K562 (cell line): ENCODE results near the gene SCRG1. TPM values are rescaled to one million over a fixed set of nuclear protein-coding genes. Genes with fewer than 3 reads are reported as not detected.

Experiments used
- ARID2 ChIP-seq: fragments of 450-650 bp; IDR thresholded peaks from 2 replicates; pipeline ENCODE4 v1.6.1; 2017; ENCODE audit warnings: antibody characterized with exemption, mild to moderate bottlenecking
- GABPB2 ChIP-seq: fragments of 250-450 bp; sonication (Bioruptor Pico); conservative IDR thresholded peaks from 2 replicates; pipeline ENCODE4 v1.5.1; 2021; ENCODE audit warnings: mild to moderate bottlenecking
- GATAD2A ChIP-seq: fragments of 450-650 bp; IDR thresholded peaks from 2 replicates; pipeline ENCODE4 v1.6.1; 2017
- GTF2A2 ChIP-seq: IDR thresholded peaks from 2 replicates; pipeline ENCODE4 v1.6.1; 2016; ENCODE audit warnings: mild to moderate bottlenecking, missing genetic modification characterization, missing compliant biosample characterization
- PATZ1 ChIP-seq: fragments of 250-450 bp; sonication (Bioruptor Pico); IDR thresholded peaks from 2 replicates; pipeline ENCODE4 v1.5.0; 2020; ENCODE audit warnings: mild to moderate bottlenecking, borderline replicate concordance
- PCBP1 ChIP-seq: fragments of 200-400 bp; formaldehyde crosslinking; IDR thresholded peaks from 2 replicates; pipeline ENCODE4 v1.6.1; 2018; ENCODE audit warnings: mild to moderate bottlenecking, low read depth, low read length; ENCODE audit not compliant: poor library complexity, severe bottlenecking
- PTTG1 ChIP-seq: fragments of 450-650 bp; IDR thresholded peaks from 2 replicates; pipeline ENCODE4 v1.6.1; 2016; ENCODE audit warnings: low read depth, mild to moderate bottlenecking, missing genetic modification characterization, missing compliant biosample characterization
- RFX7 ChIP-seq: fragments of 250-450 bp; sonication (Bioruptor Pico); IDR thresholded peaks from 2 replicates; pipeline ENCODE4 v1.5.1; 2021; ENCODE audit warnings: mild to moderate bottlenecking
- ZBTB1 ChIP-seq: sonication (generic); formaldehyde crosslinking; IDR thresholded peaks from 2 replicates; pipeline ENCODE4 v1.8.1; 2023; ENCODE audit warnings: missing genetic modification reagents, low read depth, mild to moderate bottlenecking, borderline replicate concordance
- ZNF318 ChIP-seq, 2 experiments: fragments of 450-650 bp; IDR thresholded peaks; 2 replicates each; pipeline ENCODE4 v1.6.1; 2016; ENCODE audit warnings: mild to moderate bottlenecking in 2 of 2, borderline replicate concordance in 1 of 2, low read depth in 1 of 2, moderate library complexity in 1 of 2
- ZNF717 ChIP-seq: fragments of 250-450 bp; sonication (Bioruptor Pico); IDR thresholded peaks from 2 replicates; pipeline ENCODE4 v1.5.0; 2021
- polyA plus RNA-seq, 8 experiments: library from polyadenylated mRNA; depleted of rRNA in 4 of 8; stranded (reverse) in 5 of 8; unstranded in 3 of 8; fragments of >200 nt; fragmentation: Nextera tagmentation in 2 of 8; fragmentation: Illumina TruSeq in 1 of 8; extraction: Ambion mirVana in 2 of 8; extraction: Trizol in 1 of 8; gene quantifications; 2 replicates each; pipeline versions ENCODE4 v1.2.1 to v1.2.3, GENCODE V29; 2011 to 2014; ENCODE audit warnings: inconsistent platforms in 1 of 8, missing spikeins in 1 of 8
- total RNA-seq, 7 experiments: library from RNA; depleted of rRNA in 6 of 7; stranded (reverse); fragments of >200 nt in 6 of 7; fragmentation: Illumina TruSeq in 2 of 7; extraction: Trizol in 2 of 7; gene quantifications; 2 replicates each; pipeline versions ENCODE4 v1.2.1 to v1.2.3, GENCODE V29; 2011 to 2021; ENCODE audit warnings: low replicate concordance in 1 of 7
- TF ChIP-seq, protein P1 (sequence below): fragments of 150-350 bp; conservative IDR thresholded peaks from 2 replicates; pipeline ENCODE4 v1.6.1; 2014; ENCODE audit warnings: low read length

Gene SCRG1
- total and polyA plus RNA-seq, 9 of the 15 experiments (the other 6 are each of a cell fraction or from before 2014, with no cell fraction given) = 0.01 TPM; not detected in 7

DNA sequence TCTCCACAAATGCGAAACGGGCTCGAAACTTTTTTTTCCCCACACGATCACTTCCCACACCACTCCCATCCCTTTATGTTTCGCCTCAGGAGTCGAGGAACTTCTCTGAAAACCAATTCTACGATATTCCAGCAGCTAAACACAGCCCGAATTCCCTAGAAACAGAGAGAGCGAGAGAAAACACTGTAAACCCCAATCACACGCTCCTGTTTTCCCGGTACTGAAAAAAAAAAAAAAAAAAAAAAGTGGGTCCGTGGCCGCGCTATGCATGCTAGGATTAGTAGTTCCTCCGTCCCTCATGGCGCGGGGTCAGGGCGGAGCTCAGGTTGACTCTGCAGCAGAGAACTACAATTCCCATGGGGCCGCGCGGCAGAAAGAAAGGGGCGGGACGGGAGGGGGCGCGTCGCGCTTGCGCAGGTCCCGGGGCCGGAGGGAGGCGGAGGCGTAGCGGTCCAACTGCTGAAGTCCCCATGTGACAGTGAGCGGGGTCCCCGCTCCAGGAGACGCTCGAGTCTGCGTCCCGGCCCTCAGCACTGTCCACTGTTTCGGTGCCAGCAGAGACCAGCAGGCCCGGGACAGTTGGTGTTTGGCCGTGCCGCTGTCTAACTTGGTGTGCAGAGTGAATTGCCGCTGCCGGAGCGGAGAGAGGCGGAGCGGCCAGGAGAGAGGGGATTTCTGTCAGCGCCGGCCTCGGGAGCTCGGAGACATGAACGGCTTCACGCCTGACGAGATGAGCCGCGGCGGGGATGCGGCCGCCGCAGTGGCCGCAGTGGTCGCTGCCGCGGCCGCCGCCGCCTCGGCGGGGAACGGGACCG, 28.2 kb downstream of the SCRG1 start, which contains the start of gene SAP30 (continued):
- TF ChIP-seq PCBP1 (no peak), ARID2 (no peak), PATZ1 (no peak), GTF2A2 (tag) (no peak), ZBTB1 (CRISPR knock-in tag) (no peak), ZNF318 (IDR thresholded peaks at IDR 0.05; ENCODE audit: borderline replicate concordance in 1 of 2, low read depth in 1 of 2) (no peak), GATAD2A (0 out of 2 replicates have a peak, but pooled peaks have one; percentile 14), RFX7 (CRISPR knock-in tag) (no peak), ZNF717 (CRISPR knock-in tag) (no peak), PTTG1 (tag) (no peak), GABPB2 (no peak)
- TF ChIP-seq, protein P1, sequence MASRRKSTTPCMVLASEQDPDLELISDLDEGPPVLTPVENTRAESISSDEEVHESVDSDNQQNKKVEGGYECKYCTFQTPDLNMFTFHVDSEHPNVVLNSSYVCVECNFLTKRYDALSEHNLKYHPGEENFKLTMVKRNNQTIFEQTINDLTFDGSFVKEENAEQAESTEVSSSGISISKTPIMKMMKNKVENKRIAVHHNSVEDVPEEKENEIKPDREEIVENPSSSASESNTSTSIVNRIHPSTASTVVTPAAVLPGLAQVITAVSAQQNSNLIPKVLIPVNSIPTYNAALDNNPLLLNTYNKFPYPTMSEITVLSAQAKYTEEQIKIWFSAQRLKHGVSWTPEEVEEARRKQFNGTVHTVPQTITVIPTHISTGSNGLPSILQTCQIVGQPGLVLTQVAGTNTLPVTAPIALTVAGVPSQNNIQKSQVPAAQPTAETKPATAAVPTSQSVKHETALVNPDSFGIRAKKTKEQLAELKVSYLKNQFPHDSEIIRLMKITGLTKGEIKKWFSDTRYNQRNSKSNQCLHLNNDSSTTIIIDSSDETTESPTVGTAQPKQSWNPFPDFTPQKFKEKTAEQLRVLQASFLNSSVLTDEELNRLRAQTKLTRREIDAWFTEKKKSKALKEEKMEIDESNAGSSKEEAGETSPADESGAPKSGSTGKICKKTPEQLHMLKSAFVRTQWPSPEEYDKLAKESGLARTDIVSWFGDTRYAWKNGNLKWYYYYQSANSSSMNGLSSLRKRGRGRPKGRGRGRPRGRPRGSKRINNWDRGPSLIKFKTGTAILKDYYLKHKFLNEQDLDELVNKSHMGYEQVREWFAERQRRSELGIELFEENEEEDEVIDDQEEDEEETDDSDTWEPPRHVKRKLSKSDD = no peak
